ENCODE data around the gene FLRT1.
A peak's percentile ranks its signal among the peaks of the same experiment; 100 is the strongest.

FLRT1 gene, protein sequence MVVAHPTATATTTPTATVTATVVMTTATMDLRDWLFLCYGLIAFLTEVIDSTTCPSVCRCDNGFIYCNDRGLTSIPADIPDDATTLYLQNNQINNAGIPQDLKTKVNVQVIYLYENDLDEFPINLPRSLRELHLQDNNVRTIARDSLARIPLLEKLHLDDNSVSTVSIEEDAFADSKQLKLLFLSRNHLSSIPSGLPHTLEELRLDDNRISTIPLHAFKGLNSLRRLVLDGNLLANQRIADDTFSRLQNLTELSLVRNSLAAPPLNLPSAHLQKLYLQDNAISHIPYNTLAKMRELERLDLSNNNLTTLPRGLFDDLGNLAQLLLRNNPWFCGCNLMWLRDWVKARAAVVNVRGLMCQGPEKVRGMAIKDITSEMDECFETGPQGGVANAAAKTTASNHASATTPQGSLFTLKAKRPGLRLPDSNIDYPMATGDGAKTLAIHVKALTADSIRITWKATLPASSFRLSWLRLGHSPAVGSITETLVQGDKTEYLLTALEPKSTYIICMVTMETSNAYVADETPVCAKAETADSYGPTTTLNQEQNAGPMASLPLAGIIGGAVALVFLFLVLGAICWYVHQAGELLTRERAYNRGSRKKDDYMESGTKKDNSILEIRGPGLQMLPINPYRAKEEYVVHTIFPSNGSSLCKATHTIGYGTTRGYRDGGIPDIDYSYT

DNA sequence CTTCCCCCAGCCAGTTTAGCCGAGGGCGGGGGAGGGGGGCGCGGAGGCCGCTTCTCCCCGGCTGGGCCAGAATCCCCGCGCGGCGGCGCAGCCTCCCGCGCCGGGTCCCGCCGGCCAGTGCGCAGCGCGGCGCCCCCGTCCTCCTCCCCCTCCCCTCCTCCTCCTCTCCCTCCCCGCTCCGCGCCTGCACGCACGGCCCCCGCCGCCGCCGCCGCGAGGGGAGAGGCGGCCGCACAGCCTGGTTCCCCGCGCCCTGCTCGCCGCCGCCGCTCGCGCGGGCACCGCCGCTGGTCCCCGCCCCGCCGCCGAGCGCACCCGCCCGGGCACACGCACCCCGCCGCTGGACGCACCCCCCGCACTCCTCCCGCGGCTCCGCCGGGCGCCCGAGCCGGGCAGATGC is at the start of gene FLRT1:
TSS of gene FLRT1 (plus strand) at position 356 of the 400 bp plus-strand sequence. CDS start 80,337 bp downstream, outside the sequence.
- H3K4me1 ChIP-seq (ENCODE audit: control insufficient read depth, insufficient read depth, low read length), result peaks cover 3% of the 10 kb centered on the region
- no peaks in the 10 kb centered on the region for H3K9me3 ChIP-seq (ENCODE audit: control insufficient read depth, low read length)
- no peak within 1 kb of the TSS for H3K9ac ChIP-seq (ENCODE audit: low read length)
- H3K27me3 ChIP-seq (ENCODE audit: control insufficient read depth, insufficient read depth, low read length), result peaks cover 40% of the 10 kb centered on the region
- H3K4me3 ChIP-seq (ENCODE audit: low read length), result no peak within 1 kb of the TSS
- no peaks in the 10 kb centered on the region for H3K36me3 ChIP-seq (ENCODE audit: control insufficient read depth, insufficient read depth, low read length)

GRCh38 chr11:63986156-63986931 is 49.4 kb upstream of the FLRT1 start, which contains the start of gene OTUB1:
OTUB1 (plus strand) TSS chr11:63986438; CDS start chr11:63986457, 19 bp downstream.
- no peaks in the 10 kb centered on the region for H3K27me3 ChIP-seq (ENCODE audit: control insufficient read depth, insufficient read depth, low read length)
- no peaks in the 10 kb centered on the region for H3K9me3 ChIP-seq (ENCODE audit: control insufficient read depth, low read length)
- peak within 1 kb of the TSS; percentile 65 for H3K4me3 ChIP-seq (ENCODE audit: low read length)
- H3K4me1 ChIP-seq (ENCODE audit: control insufficient read depth, insufficient read depth, low read length), result peaks cover 11% of the 10 kb centered on the region
- H3K9ac ChIP-seq (ENCODE audit: low read length), result peak within 1 kb of the TSS; percentile 87
- no peaks in the 10 kb centered on the region for H3K36me3 ChIP-seq (ENCODE audit: control insufficient read depth, insufficient read depth, low read length)

GRCh38 chr11:63986932-63987513 is 48.7 kb upstream of the FLRT1 start:
- Histone ChIP-seq H3K9ac (ENCODE audit: low read length) (peak overlapping the region; percentile 87), H3K36me3 (ENCODE audit: control insufficient read depth, insufficient read depth, low read length) (no peaks in the 10 kb centered on the region), H3K4me1 (ENCODE audit: control insufficient read depth, insufficient read depth, low read length) (peaks cover 11% of the 10 kb centered on the region), H3K27me3 (ENCODE audit: control insufficient read depth, insufficient read depth, low read length) (no peaks in the 10 kb centered on the region), H3K9me3 (ENCODE audit: control insufficient read depth, low read length) (no peaks in the 10 kb centered on the region), H3K4me3 (ENCODE audit: low read length) (peak overlapping the region; percentile 65)

GRCh38 chr11:63991558-63991957 is 44.2 kb upstream of the FLRT1 start:
- H3K9me3 ChIP-seq (ENCODE audit: control insufficient read depth, low read length), result no peaks in the 10 kb centered on the region
- H3K27me3 ChIP-seq (ENCODE audit: control insufficient read depth, insufficient read depth, low read length), result no peaks in the 10 kb centered on the region
- no peaks in the 10 kb centered on the region for H3K36me3 ChIP-seq (ENCODE audit: control insufficient read depth, insufficient read depth, low read length)
- H3K9ac ChIP-seq (ENCODE audit: low read length), result no peak overlapping the region
- peaks cover 6% of the 10 kb centered on the region for H3K4me1 ChIP-seq (ENCODE audit: control insufficient read depth, insufficient read depth, low read length)
- H3K4me3 ChIP-seq (ENCODE audit: low read length), result no peak overlapping the region

DNA sequence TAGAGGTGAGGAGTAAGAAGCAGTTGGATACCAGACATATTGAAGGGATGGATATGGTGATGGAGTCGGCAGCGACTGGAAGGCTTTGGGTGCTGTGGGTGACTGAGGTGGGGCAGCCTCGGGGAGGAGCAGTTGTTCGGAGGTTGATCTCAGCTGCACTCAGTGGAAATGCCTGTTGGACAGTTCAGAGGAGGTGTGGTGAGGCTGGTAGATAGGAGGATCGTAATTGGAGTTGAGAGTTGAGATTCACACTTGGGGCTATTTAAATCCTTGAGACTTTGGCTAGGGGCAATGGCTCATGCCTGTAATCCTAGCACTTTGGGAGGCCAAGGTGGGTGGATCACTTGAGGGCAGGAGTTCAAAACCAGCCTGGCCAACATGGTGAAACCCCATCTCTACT is 42.6 kb upstream of the FLRT1 start:
- no peak overlapping the region for H3K4me3 ChIP-seq (ENCODE audit: low read length)
- no peaks in the 10 kb centered on the region for H3K4me1 ChIP-seq (ENCODE audit: control insufficient read depth, insufficient read depth, low read length)
- H3K9ac ChIP-seq (ENCODE audit: low read length), result no peak overlapping the region
- H3K36me3 ChIP-seq (ENCODE audit: control insufficient read depth, insufficient read depth, low read length), result no peaks in the 10 kb centered on the region
- H3K9me3 ChIP-seq (ENCODE audit: control insufficient read depth, low read length), result no peaks in the 10 kb centered on the region
- H3K27me3 ChIP-seq (ENCODE audit: control insufficient read depth, insufficient read depth, low read length), result no peaks in the 10 kb centered on the region

- H3K27me3 ChIP-seq (ENCODE audit: control insufficient read depth, insufficient read depth, low read length), result no peaks in the 10 kb centered on the region
- peaks cover 2% of the 10 kb centered on the region for H3K4me1 ChIP-seq (ENCODE audit: control insufficient read depth, insufficient read depth, low read length)
- H3K9ac ChIP-seq (ENCODE audit: low read length), result no peak overlapping the region
- H3K4me3 ChIP-seq (ENCODE audit: low read length), result no peak overlapping the region
- H3K9me3 ChIP-seq (ENCODE audit: control insufficient read depth, low read length), result no peaks in the 10 kb centered on the region
- H3K36me3 ChIP-seq (ENCODE audit: control insufficient read depth, insufficient read depth, low read length), result no peaks in the 10 kb centered on the region
Measured at GRCh38 chr11:63993993-63994392, 41.7 kb upstream of the FLRT1 start.

GRCh38 chr11:63996512-63996911 is 39.2 kb upstream of the FLRT1 start:
- no peaks in the 10 kb centered on the region for H3K9me3 ChIP-seq (ENCODE audit: control insufficient read depth, low read length)
- H3K27me3 ChIP-seq (ENCODE audit: control insufficient read depth, insufficient read depth, low read length), result peaks cover 10% of the 10 kb centered on the region
- H3K4me1 ChIP-seq (ENCODE audit: control insufficient read depth, insufficient read depth, low read length), result peaks cover 20% of the 10 kb centered on the region
- no peak overlapping the region for H3K9ac ChIP-seq (ENCODE audit: low read length)
- no peak overlapping the region for H3K4me3 ChIP-seq (ENCODE audit: low read length)
- H3K36me3 ChIP-seq (ENCODE audit: control insufficient read depth, insufficient read depth, low read length), result no peaks in the 10 kb centered on the region

GRCh38 chr11:63997104-63997700 is 38.5 kb upstream of the FLRT1 start:
- no peak overlapping the region for H3K4me3 ChIP-seq (ENCODE audit: low read length)

DNA sequence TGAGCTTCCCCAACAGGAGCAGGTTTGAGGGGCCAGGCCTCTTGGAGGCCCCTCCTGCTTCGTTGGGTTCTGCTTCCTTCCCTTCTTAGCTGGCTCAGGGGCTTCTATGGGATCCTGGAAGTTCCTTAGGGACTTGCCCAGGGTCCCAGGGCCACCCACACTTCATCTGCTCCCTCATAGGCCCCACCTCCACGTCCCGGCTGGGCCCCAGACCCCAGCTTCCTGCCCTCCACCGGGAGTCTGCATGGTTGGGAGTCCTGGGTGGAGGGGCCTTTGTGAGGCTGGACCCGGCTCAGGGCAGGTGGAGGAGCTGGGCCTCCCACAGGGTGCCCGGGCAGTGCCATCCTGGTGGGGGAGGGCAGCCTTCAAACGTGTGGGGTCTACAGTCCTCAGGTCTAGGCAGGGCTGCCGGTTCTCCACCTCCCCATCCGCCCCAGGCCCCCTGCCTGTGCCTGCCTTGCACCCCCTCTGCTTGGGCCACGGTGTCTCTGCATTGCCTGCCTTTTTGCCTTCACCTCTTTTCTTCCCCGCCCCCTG is 37.9 kb upstream of the FLRT1 start:
- no peaks in the 10 kb centered on the region for H3K36me3 ChIP-seq (ENCODE audit: control insufficient read depth, insufficient read depth, low read length)
- H3K9ac ChIP-seq (ENCODE audit: low read length), result no peak overlapping the region
- no peak overlapping the region for H3K4me3 ChIP-seq (ENCODE audit: low read length)
- H3K4me1 ChIP-seq (ENCODE audit: control insufficient read depth, insufficient read depth, low read length), result peaks cover 20% of the 10 kb centered on the region
- peaks cover 10% of the 10 kb centered on the region for H3K27me3 ChIP-seq (ENCODE audit: control insufficient read depth, insufficient read depth, low read length)
- no peaks in the 10 kb centered on the region for H3K9me3 ChIP-seq (ENCODE audit: control insufficient read depth, low read length)

More at GRCh38 chr11:63997104-63997700, 38.5 kb upstream of the FLRT1 start:
- Histone ChIP-seq H3K27me3 (ENCODE audit: control insufficient read depth, insufficient read depth, low read length) (peaks cover 10% of the 10 kb centered on the region), H3K9me3 (ENCODE audit: control insufficient read depth, low read length) (no peaks in the 10 kb centered on the region), H3K4me1 (ENCODE audit: control insufficient read depth, insufficient read depth, low read length) (peaks cover 20% of the 10 kb centered on the region), H3K9ac (ENCODE audit: low read length) (no peak overlapping the region), H3K36me3 (ENCODE audit: control insufficient read depth, insufficient read depth, low read length) (no peaks in the 10 kb centered on the region)

GRCh38 chr11:63998558-63999348 is 37.0 kb upstream of the FLRT1 start:
- Histone ChIP-seq H3K4me1 (ENCODE audit: control insufficient read depth, insufficient read depth, low read length) (peaks cover 20% of the 10 kb centered on the region), H3K9me3 (ENCODE audit: control insufficient read depth, low read length) (no peaks in the 10 kb centered on the region), H3K36me3 (ENCODE audit: control insufficient read depth, insufficient read depth, low read length) (no peaks in the 10 kb centered on the region), H3K4me3 (ENCODE audit: low read length) (no peak overlapping the region), H3K27me3 (ENCODE audit: control insufficient read depth, insufficient read depth, low read length) (peaks cover 10% of the 10 kb centered on the region), H3K9ac (ENCODE audit: low read length) (no peak overlapping the region)

Data from mucosa of stomach (tissue), 1 donor.